GM21423 (cell line): ENCODE results near the gene CDH4.

Experiments used
- ATAC-seq: cut with Tn5 transposase; IDR thresholded peaks from one replicate; pipeline ENCODE4 v1.9.1; 2021; ENCODE audit warnings: mild to moderate bottlenecking, moderate library complexity; ENCODE audit not compliant: unreplicated experiment

CDH4 gene

GRCh38 chr20:61860260-61860987, 608.4 kb downstream of the CDH4 start:
- no peak for ATAC-seq

DNA sequence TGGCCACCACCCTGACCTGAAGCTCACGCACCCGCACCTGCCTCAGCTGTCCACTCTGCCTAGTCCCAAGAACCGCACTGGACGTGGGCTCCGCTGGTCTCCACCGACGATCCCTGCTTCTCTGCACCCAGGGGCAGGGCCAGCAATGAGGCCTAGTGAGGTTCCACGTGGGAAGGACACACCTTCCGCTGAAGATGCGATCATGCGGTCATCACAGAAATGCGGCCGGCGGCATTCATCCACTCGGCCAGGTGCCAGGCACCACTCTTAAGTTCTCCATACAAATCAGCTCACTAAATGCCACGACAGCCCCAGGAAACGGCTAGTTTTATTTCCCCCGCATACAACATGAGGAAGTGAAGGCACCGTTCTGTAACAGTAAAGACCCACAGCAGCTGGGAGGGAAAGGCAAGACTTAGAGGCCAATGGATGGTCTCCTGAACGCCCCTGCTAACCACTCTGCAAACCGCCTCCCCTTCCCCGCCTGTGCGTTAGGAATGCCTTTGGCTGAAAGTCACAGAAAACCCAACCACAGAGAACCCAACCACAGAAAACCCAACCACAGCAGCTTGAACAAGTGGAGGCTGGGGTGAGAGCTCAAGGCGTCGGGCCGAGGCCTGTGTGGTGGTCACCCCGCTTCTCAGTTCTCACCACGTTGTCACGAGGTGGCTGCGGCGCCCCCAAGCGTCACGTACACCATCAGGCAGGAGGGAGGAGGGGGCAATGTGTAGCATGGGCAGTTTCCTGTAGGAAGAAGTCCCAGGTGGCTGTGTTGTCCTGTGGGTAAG, 609.2 kb downstream of the CDH4 start:
- no peak for ATAC-seq

- no peak for ATAC-seq
These were observed 609.8 kb downstream of the CDH4 start for GRCh38 chr20:61861858-61862257.

DNA sequence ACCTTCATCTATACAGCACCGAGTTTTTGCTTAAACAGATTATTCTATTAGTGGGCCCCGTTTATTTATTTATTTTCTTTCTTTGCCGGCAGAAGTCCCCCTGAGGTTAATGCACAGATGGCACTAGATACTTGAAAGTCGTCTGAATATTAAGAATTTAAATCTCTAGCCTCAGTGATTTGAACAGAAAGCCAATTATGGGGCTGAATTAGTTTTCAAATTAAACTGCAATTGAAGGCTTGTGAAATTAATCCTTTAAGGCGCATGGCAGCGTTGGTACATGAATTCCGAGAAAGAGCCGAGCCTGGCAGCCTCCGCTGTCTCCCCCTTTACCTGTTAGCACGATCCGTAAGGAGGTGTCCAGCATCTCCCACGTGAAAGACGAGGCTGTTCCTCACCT, 610.8 kb downstream of the CDH4 start:
- ATAC-seq: no peak

GRCh38 chr20:61864481-61864880, 612.4 kb downstream of the CDH4 start:
- ATAC-seq: no peak

- ATAC-seq: no peak
These were observed 613.3 kb downstream of the CDH4 start for GRCh38 chr20:61865353-61865752.

- ATAC-seq: no peak
These were observed 614.1 kb downstream of the CDH4 start for GRCh38 chr20:61866165-61866564.

- no peak for ATAC-seq
These were observed 615.9 kb downstream of the CDH4 start for GRCh38 chr20:61868006-61868405.

DNA sequence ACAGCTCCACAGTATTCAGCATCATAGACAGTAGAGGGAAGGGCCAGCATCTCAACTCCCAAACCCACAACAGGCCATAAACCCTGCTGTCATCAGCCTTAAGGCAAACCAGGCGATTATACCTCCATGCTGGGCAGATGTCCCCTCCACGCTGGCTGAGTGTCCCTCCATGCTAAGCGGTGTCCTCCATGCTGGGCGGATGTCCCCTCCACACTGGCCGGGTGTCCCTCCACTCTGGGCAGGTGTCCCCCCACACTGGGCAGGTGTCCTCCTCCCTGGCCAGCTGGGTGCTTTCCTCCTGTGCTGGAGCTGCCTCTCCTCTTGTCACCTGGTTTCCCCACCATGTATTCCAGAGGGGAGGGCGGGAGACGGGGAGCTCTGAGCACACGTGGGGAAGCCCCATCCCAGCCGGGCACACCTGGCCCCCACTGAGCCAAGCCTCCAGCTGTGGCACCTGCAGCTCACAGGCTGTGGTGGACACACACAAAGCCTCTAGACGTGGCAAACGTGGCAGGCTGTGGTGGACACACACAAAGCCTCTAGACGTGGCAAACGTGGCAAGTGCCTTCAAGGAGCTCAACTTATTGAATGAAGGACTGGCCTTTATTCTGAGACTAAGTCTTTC, 616.5 kb downstream of the CDH4 start:
- no peak for ATAC-seq

GRCh38 chr20:61869750-61870507, 617.9 kb downstream of the CDH4 start:
- no peak for ATAC-seq

- no peak for ATAC-seq
These were observed 619.1 kb downstream of the CDH4 start for GRCh38 chr20:61871160-61871559.

GRCh38 chr20:61871913-61872312, 619.9 kb downstream of the CDH4 start:
- no peak for ATAC-seq

DNA sequence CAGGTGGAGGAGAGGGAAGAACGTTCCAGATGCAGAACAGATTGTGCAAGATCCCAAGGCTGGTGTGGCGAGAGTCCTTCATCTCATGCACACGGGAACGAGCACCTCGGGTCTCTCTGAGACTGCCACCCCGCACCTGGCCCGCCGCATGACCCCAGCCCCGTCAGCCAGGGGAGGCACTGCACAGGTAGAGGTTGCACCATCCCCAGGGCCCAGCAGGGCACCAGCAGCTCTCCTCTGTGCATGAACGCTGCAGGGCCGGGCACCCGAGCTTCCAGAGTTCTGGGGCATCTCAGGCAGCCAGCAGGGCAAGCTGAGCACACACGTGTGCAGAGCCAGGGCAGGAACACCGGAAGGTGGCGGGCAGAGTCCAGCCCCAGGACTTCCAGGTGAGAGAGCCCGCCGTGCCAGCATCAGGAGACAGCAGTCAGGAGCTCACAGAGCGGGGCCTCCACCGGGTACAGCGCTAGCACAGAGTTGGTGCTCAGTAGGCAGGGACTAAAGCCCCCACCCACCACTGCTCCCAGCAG, 620.4 kb downstream of the CDH4 start:
- ATAC-seq: no peak

DNA sequence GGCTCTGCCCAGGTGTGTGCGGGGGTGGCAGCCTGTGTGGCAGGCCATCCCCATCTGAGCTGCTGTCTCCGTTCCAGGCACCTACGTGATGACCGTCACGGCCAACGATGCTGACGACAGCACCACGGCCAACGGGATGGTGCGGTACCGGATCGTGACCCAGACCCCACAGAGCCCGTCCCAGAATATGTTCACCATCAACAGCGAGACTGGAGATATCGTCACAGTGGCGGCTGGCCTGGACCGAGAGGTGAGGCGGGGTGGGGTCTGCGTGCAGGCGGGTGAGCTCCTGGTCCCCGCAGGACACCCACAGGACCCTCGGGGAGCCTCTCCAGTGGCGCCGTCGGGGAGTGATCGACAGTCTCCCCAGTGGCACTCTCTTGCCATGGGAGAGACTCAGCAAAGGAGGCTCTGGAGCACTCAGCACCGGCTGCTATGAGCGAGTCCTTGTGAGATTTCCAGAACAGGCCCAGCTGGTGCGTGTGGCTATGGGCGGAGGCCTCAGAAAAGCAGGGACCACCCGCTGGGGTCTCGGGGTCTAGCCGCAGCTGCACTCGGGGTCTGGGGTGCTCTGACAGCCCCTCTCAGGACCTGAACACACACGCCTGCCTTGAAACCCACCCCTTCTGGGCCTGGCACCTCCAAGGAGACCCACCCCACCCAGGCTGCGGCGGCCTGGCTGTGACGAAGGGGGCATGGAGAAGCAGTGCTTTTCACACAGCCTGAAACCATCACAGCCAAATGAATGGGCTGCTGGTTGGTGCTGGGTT, 621.8 kb downstream of the CDH4 start:
- ATAC-seq: no peak

- no peak for ATAC-seq
These were observed 622.5 kb downstream of the CDH4 start for GRCh38 chr20:61874421-61875068.

DNA sequence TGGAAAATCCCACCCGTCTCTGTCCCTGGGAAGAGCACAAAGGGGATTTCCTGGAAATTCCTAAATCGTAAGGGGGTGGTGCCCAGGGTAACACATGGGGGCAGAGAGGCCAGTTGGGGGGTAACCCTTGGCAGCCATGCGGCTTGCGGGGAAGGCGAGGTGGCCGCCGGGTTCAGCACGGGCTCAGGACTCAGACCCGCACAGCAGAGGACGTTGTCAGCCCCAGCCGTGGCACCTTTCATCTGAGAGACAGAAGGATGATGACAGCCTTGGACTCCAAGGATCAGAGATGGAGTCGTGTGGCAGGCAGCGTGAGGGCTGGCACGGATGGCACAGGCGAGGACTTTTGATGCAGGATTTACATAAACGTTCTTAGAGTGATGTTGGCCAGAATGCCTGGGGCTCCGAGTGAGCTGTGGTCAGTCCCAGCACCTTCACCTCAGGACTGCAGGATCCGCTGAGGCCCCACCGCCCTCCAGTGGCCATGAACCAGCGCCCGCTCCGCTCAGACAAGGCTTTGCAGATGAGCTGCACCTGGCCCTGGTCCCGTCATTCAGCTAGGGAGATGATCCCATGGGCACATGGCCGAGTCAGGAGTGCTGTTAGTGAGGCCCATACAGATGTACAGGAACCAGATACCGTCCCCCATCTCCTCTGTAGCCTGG, 623.3 kb downstream of the CDH4 start:
- no peak for ATAC-seq

DNA sequence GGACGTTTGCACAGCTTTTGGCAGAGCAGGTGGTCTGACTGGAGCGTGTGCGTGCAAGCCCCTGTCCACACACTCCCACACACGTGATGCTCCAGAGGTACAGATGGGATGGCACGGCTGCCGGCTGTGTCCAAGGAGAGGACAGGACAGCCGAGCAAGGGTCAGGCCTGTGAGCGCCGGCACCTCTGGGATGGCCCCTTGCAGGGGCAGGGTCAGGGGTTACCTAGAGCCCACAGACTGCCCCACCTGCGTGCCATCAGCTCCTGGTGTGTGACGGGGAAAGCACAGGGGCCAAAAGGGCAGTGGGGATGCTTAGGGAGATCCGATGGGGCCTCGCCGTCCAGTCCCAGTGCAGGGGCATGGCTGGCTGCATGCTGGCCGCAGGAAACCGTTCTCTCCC, 623.9 kb downstream of the CDH4 start:
- ATAC-seq: no peak

DNA sequence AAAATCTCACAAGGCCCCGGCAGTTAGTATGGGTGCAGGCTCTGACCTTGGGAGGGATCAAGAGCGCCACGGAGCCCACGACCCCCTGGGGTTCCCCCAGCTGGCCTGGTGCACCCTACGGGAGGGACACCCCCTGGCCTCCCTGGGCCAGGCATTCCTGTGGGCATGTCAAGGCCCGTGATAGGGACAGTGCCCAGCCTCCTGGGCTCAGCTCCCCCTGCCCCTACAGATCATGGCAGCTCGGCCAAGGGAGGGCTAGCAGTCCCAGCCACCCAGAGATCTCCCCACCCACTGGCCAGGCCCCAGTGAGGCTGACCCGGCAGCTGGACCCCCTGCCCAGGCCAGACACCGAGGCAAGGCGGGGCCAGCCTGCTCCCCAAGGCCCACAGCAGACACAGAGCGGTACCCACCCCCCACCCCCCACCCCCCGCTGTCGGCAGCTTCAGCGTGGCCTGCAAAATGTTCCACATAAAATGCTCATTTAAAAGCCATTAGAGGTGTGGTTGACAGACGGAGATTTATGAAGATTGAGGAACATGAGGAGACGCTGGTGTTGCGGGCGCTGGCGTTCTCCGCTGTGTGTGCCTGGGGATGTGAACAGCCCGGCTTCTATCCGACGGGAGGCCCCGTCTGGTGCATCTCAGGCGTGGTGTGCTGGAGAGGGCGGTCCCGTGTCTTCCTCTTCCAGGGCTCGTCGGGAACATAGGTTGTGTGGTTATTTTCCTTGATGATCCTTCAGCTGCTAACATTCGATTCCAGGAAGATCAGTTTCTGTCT, 625.1 kb downstream of the CDH4 start:
- no peak for ATAC-seq
